Heart right ventricle (tissue), 16 donors: ENCODE data around the gene MESP2. TPM values are rescaled to one million over a fixed set of nuclear protein-coding genes. Genes with fewer than 3 reads are reported as not detected.

ENCODE experiments used
- ATAC-seq, 8 donors: fragments of 200-7000 bp; cut with Tn5 transposase; one replicate each; pipeline ENCODE4 v1.9.1; 2020; ENCODE audit warnings: mild to moderate bottlenecking in 8 of 8, moderate library complexity in 8 of 8, moderate number of reproducible peaks in 1 of 8
- DNase-seq, 2 donors: peaks; one replicate each; pipeline ENCODE4 v3.0.0-alpha.2; 2020
- H3K27ac ChIP-seq, 10 donors: fragments of 200-600 bp; sonication (generic) in 2 of 10; one replicate each; pipeline versions ENCODE4 v1.5.0 to v1.8.0; 2020 to 2022; ENCODE audit warnings: mild to moderate bottlenecking in 3 of 10
- H3K27me3 ChIP-seq, 7 donors: fragments of 200-600 bp; one replicate each; pipeline ENCODE4 v1.8.0; 2021 to 2022; ENCODE audit warnings: mild to moderate bottlenecking in 2 of 7
- H3K36me3 ChIP-seq, 9 donors: fragments of 200-600 bp; sonication (generic) in 1 of 9; one replicate each; pipeline versions ENCODE4 v1.5.0 to v1.8.0; 2020 to 2022; ENCODE audit warnings: mild to moderate bottlenecking in 2 of 9
- H3K4me1 ChIP-seq, 9 donors: fragments of 200-600 bp; sonication (generic) in 1 of 9; one replicate each; pipeline versions ENCODE4 v1.5.0 to v1.8.0; 2020 to 2022; ENCODE audit warnings: mild to moderate bottlenecking in 4 of 9
- H3K4me3 ChIP-seq, 10 donors: fragments of 200-600 bp; sonication (generic) in 2 of 10; one replicate each; pipeline versions ENCODE4 v1.5.0 to v1.8.0; 2020 to 2022; ENCODE audit warnings: mild to moderate bottlenecking in 7 of 10, moderate library complexity in 2 of 10
- H3K9me3 ChIP-seq, 11 donors: fragments of 200-600 bp in 10 of 11; sonication (generic) in 2 of 11; one replicate each; pipeline versions ENCODE4 v1.5.0 to v1.8.0; 2013 to 2022; ENCODE audit warnings: mild to moderate bottlenecking in 2 of 11, control low read depth in 1 of 11, moderate library complexity in 1 of 11
- WGBS, 2 donors: extraction: QIAGEN DNeasy Blood & Tissue Kit; methylation state at CpG; one replicate each; pipeline ENCODE4 v1.1.7; 2013; ENCODE audit warnings: inconsistent platforms in 1 of 2; 5-methylcytosine and 5-hydroxymethylcytosine counted together
- intact Hi-C, 10 donors: fragments of 100-400 bp; cut with DNase I; formaldehyde crosslinking; loops; one replicate each; pipeline versions ENCODE4 v1.11.1 to v1.14.2; 2022
- polyA plus RNA-seq, 2 donors: library from polyadenylated mRNA; stranded (reverse); fragments of 200-250 nt; gene quantifications; one replicate each; pipeline ENCODE4 v1.2.3, GENCODE V29; 2013
- total RNA-seq, 10 donors: library from RNA; stranded (reverse); fragmentation: NEBNext Ultra II Directional in 3 of 10; extraction: Animal tissue kit (Norgen Biotek cat#: 25700) in 3 of 10; gene quantifications; one replicate each; pipeline versions ENCODE4 v1.2.1 to v1.2.4, GENCODE V29; 2021 to 2023
- TF ChIP-seq, protein P1 (sequence below), 9 donors: fragments of 200-600 bp; sonication (generic) in 2 of 9; IDR thresholded peaks; one replicate each; pipeline versions ENCODE4 v1.5.0 to v1.8.0; 2021 to 2022; ENCODE audit warnings: antibody characterized with exemption in 9 of 9, mild to moderate bottlenecking in 5 of 9, moderate library complexity in 1 of 9
- donor health status: Arrhythmogenic right ventricular cardiomyopathy.
- donor health status: ischemic (EF 13 %, LVEDD 7.1; RV severe dilation, severe dysfunction).
- donor health status: healthy with polysubstance abuse.
- donor health status: DM: no; HTN: yes; CAD: no.
- donor health status: DM: no; HTN: no; CAD: no.
- donor health status: ischemic (EF 25% LVEDD 6.9; RV normal size, moderate dysfunction).
- donor health status: ischemic (EF 25% LVEDD 5.7; RV mildly dilated, moderate dysfunction).
- donor health status: healthy.
- donor health status: DM: yes; HTN: yes; CAD: no.
- donor health status: Ischemic cardiomyopathy.
- donor health status: ischemic (EF 35%, LVEDD 5.7; RV mildly dilated, moderate dysfunction).
- donor health status: nonischemic (EF 11% LVEDD 7.7; RV severe dilation, severe dysfunction).
- donor health status: DM: yes; HTN: yes; CAD: no.
- donor health status: PGD.
- donor health status: ischemic (EF 29% LVEDD 5.4; RV normal size, mild dysfunction).
- donor health status: nonischemic (EF 23%, LVEDD 6.1; RV moderate dilation, normal function).

The MESP2 gene
- total and polyA plus RNA-seq, 12 donors = 0.04 to 0.73 (median 0.32) TPM; not detected in 5

DNA sequence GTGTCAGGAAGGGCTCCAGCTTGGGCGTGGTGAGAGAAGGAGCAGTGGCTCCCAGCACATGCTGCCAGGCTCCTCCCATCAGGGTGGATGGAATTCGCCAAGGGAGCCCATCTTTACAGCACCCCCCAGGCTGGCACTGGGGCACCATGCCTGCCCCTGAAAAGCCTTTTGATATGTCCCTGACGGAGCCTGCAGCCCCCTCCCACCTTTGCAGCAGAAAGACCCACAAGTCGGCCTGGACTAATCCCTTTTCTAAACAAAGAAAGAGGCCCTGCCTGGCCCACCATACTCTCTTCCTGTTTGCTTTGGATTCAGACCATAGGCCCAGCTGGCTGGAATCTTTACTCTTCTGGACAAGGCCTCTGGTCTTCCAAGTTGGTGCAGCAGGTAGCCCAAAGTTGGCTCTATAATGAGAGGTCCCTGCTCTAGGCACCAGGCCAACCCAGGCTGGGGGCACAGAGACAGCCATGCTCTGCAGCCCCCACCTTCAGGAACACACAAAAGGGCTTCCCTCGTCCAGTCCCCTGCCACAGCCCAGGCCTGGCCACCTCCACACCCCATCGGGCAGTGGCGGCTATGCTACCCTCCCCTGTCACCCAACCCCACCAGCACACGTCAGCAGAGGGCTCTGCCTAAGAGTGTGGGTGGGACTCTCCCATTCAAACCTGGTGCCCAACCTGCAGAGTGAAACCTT, 33.1 kb downstream of the MESP2 start:
- TF ChIP-seq, protein P1, sequence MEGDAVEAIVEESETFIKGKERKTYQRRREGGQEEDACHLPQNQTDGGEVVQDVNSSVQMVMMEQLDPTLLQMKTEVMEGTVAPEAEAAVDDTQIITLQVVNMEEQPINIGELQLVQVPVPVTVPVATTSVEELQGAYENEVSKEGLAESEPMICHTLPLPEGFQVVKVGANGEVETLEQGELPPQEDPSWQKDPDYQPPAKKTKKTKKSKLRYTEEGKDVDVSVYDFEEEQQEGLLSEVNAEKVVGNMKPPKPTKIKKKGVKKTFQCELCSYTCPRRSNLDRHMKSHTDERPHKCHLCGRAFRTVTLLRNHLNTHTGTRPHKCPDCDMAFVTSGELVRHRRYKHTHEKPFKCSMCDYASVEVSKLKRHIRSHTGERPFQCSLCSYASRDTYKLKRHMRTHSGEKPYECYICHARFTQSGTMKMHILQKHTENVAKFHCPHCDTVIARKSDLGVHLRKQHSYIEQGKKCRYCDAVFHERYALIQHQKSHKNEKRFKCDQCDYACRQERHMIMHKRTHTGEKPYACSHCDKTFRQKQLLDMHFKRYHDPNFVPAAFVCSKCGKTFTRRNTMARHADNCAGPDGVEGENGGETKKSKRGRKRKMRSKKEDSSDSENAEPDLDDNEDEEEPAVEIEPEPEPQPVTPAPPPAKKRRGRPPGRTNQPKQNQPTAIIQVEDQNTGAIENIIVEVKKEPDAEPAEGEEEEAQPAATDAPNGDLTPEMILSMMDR (IDR thresholded peaks at IDR 0.05) = no peak
- WGBS, 2 donors = 73 to 76% methylated on average over 8 of the region's 8 CpGs
- DNase-seq (no peak), ATAC-seq (no peak)
- Histone ChIP-seq H3K36me3 (peaks cover 0 to 27% (median 0%) of the 10 kb centered on the region in 9 donors), H3K9me3 (no peaks in the 10 kb centered on the region), H3K4me1 (peaks cover 0 to 30% (median 14%) of the 10 kb centered on the region in 9 donors), H3K27ac (no peak overlapping the region), H3K27me3 (peaks cover 0 to 14% (median 11%) of the 10 kb centered on the region in 7 donors), H3K4me3 (no peak overlapping the region)
- intact Hi-C loops = no loop called here

- no peak overlapping the region for H3K27ac ChIP-seq
- peaks cover 0 to 36% (median 19%) of the 10 kb centered on the region in 9 donors for H3K4me1 ChIP-seq
- peaks cover under 1 to 20% (median 16%) of the 10 kb centered on the region in 7 donors for H3K27me3 ChIP-seq
- DNase-seq = no peak
- WGBS, 2 donors = 97% methylated on average over 5 of the region's 5 CpGs
- H3K4me3 ChIP-seq = no peak overlapping the region
- H3K36me3 ChIP-seq = peaks cover 0 to 21% (median 0%) of the 10 kb centered on the region in 9 donors
- TF ChIP-seq, protein P1 (IDR thresholded peaks at IDR 0.05) = no peak
- no peaks in the 10 kb centered on the region for H3K9me3 ChIP-seq
- intact Hi-C loops = loop anchor here in 1 of 10 donors (5.0 kb wide), 1 partner anchor 32 kb away; the partner anchor contains the start of gene MESP2
- ATAC-seq = no peak
These were observed 33.6 kb downstream of the MESP2 start for GRCh38 chr15:89809787-89810148.

DNA sequence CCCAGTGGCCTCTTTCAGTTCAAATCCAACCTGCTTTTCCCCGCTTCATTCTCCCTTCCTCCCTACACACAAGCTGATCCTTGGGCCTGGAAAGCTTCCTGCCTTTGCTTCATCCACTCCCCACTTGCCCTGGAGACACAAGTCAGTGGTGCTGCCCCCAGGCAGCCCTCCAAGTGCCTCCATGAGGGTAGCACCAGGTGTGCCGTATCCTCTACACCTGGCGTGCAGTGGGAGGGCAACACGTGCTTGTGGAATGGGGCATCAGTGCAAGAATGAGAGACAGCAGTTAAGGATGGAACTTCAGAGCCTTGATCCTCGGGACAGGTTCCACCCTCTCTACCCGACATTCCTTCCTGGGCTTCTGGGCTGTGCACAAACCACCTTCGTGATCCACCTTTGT, 34.7 kb downstream of the MESP2 start:
- ATAC-seq (no peak), DNase-seq (no peak)
- Histone ChIP-seq H3K27me3 (peaks cover 3 to 30% (median 27%) of the 10 kb centered on the region in 7 donors), H3K4me3 (no peak overlapping the region), H3K4me1 (peaks cover 0 to 41% (median 25%) of the 10 kb centered on the region in 9 donors), H3K27ac (no peak overlapping the region), H3K36me3 (peaks cover 0 to 11% (median 0%) of the 10 kb centered on the region in 9 donors), H3K9me3 (peaks cover 0 to 6% (median 0%) of the 10 kb centered on the region in 11 donors)
- TF ChIP-seq, protein P1 (IDR thresholded peaks at IDR 0.05) = no peak
- intact Hi-C loops = loop anchor here in 1 of 10 donors (5.0 kb wide), 1 partner anchor 34 kb away; the partner anchor contains the start of gene MESP2
- 96 to 97% methylated on average over 7 of the region's 7 CpGs for WGBS, 2 donors

DNA sequence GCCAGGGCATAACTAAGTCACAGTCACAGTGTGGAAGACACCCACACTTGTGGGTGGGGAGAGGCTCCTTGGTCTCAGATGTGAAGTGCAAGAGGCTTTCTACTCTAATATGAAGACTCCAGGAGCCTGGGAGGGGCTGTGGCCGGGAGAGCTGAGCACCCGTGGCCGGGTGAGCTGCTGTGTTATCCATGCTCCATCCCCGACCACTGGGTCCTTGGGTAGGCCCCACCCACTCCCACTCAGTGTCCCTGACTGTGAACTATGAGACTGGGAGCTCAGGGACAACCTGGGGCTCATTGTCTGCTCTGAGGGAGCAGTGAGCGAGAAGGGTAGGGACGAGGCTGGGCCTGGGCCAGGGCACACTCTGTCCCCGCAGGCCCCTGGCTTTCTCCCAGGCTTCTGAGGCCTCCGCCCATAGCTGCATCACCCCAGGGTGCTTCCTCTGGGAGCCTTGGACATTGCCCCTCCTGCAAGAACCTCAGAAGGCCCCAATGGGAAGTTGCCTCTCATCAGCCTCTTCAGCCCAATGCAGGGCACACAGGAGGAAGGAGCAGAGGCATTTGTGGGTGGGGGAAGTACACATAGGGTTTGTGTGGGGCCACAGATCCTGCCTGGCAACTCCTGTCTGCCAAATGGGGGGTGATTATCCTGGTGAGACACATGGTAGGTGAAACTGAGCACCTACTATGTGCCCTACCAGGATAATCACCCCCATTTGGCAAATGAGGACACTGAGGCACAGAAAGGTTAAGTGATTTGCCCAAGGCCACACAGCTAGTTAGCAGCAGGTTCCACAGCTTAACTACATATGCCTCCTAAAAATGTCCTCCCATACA, 36.1 kb downstream of the MESP2 start:
- 39 to 64% methylated on average over 8 of the region's 8 CpGs for WGBS, 2 donors
- H3K36me3 ChIP-seq = no peaks in the 10 kb centered on the region
- intact Hi-C loops = loop anchor here in 1 of 10 donors (5.0 kb wide), 1 partner anchor 35 kb away; the partner anchor contains the start of gene MESP2
- H3K4me1 ChIP-seq = peaks cover 0 to 41% (median 25%) of the 10 kb centered on the region in 9 donors
- H3K27me3 ChIP-seq = peaks cover 3 to 43% (median 36%) of the 10 kb centered on the region in 7 donors
- TF ChIP-seq, protein P1 (IDR thresholded peaks at IDR 0.05) = no peak
- peaks cover 0 to 8% (median 0%) of the 10 kb centered on the region in 11 donors for H3K9me3 ChIP-seq
- ATAC-seq (peak in 7 of 8 donors; percentile 26 to 90 (median 70)), DNase-seq (peak in 1 of 2 donors; percentile 71)
- H3K27ac ChIP-seq = peak overlapping the region in 2 of 10 donors; percentile 19 to 95
- peak overlapping the region in 1 of 10 donors; percentile 72 for H3K4me3 ChIP-seq
